Heart right ventricle (tissue), 16 donors: ENCODE data around the gene CLK1. TPM values are rescaled to one million over a fixed set of nuclear protein-coding genes. Genes with fewer than 3 reads are reported as not detected.
A peak's percentile ranks its signal among the peaks of the same experiment; 100 is the strongest.

Experiments used
- ATAC-seq, 8 donors: fragments of 200-7000 bp; cut with Tn5 transposase; one replicate each; pipeline ENCODE4 v1.9.1; 2020; ENCODE audit warnings: mild to moderate bottlenecking in 8 of 8, moderate library complexity in 8 of 8, moderate number of reproducible peaks in 1 of 8
- DNase-seq, 2 donors: peaks; one replicate each; pipeline ENCODE4 v3.0.0-alpha.2; 2020
- H3K27ac ChIP-seq, 10 donors: fragments of 200-600 bp; sonication (generic) in 2 of 10; one replicate each; pipeline versions ENCODE4 v1.5.0 to v1.8.0; 2020 to 2022; ENCODE audit warnings: mild to moderate bottlenecking in 3 of 10
- H3K27me3 ChIP-seq, 7 donors: fragments of 200-600 bp; one replicate each; pipeline ENCODE4 v1.8.0; 2021 to 2022; ENCODE audit warnings: mild to moderate bottlenecking in 2 of 7
- H3K36me3 ChIP-seq, 9 donors: fragments of 200-600 bp; sonication (generic) in 1 of 9; one replicate each; pipeline versions ENCODE4 v1.5.0 to v1.8.0; 2020 to 2022; ENCODE audit warnings: mild to moderate bottlenecking in 2 of 9
- H3K4me1 ChIP-seq, 9 donors: fragments of 200-600 bp; sonication (generic) in 1 of 9; one replicate each; pipeline versions ENCODE4 v1.5.0 to v1.8.0; 2020 to 2022; ENCODE audit warnings: mild to moderate bottlenecking in 4 of 9
- H3K4me3 ChIP-seq, 10 donors: fragments of 200-600 bp; sonication (generic) in 2 of 10; one replicate each; pipeline versions ENCODE4 v1.5.0 to v1.8.0; 2020 to 2022; ENCODE audit warnings: mild to moderate bottlenecking in 7 of 10, moderate library complexity in 2 of 10
- H3K9me3 ChIP-seq, 11 donors: fragments of 200-600 bp in 10 of 11; sonication (generic) in 2 of 11; one replicate each; pipeline versions ENCODE4 v1.5.0 to v1.8.0; 2013 to 2022; ENCODE audit warnings: mild to moderate bottlenecking in 2 of 11, control low read depth in 1 of 11, moderate library complexity in 1 of 11
- CTCF ChIP-seq, 9 donors: fragments of 200-600 bp; sonication (generic) in 2 of 9; IDR thresholded peaks; one replicate each; pipeline versions ENCODE4 v1.5.0 to v1.8.0; 2021 to 2022; ENCODE audit warnings: antibody characterized with exemption in 9 of 9, mild to moderate bottlenecking in 5 of 9, moderate library complexity in 1 of 9
- WGBS, 2 donors: extraction: QIAGEN DNeasy Blood & Tissue Kit; methylation state at CpG; one replicate each; pipeline ENCODE4 v1.1.7; 2013; ENCODE audit warnings: inconsistent platforms in 1 of 2; 5-methylcytosine and 5-hydroxymethylcytosine counted together
- intact Hi-C, 10 donors: fragments of 100-400 bp; cut with DNase I; formaldehyde crosslinking; loops; one replicate each; pipeline versions ENCODE4 v1.11.1 to v1.14.2; 2022
- polyA plus RNA-seq, 2 donors: library from polyadenylated mRNA; stranded (reverse); fragments of 200-250 nt; gene quantifications; one replicate each; pipeline ENCODE4 v1.2.3, GENCODE V29; 2013
- total RNA-seq, 10 donors: library from RNA; stranded (reverse); fragmentation: NEBNext Ultra II Directional in 3 of 10; extraction: Animal tissue kit (Norgen Biotek cat#: 25700) in 3 of 10; gene quantifications; one replicate each; pipeline versions ENCODE4 v1.2.1 to v1.2.4, GENCODE V29; 2021 to 2023
- donor health status: Arrhythmogenic right ventricular cardiomyopathy.
- donor health status: ischemic (EF 13 %, LVEDD 7.1; RV severe dilation, severe dysfunction).
- donor health status: healthy with polysubstance abuse.
- donor health status: DM: no; HTN: yes; CAD: no.
- donor health status: DM: no; HTN: no; CAD: no.
- donor health status: ischemic (EF 25% LVEDD 6.9; RV normal size, moderate dysfunction).
- donor health status: ischemic (EF 25% LVEDD 5.7; RV mildly dilated, moderate dysfunction).
- donor health status: healthy.
- donor health status: DM: yes; HTN: yes; CAD: no.
- donor health status: Ischemic cardiomyopathy.
- donor health status: ischemic (EF 35%, LVEDD 5.7; RV mildly dilated, moderate dysfunction).
- donor health status: nonischemic (EF 11% LVEDD 7.7; RV severe dilation, severe dysfunction).
- donor health status: DM: yes; HTN: yes; CAD: no.
- donor health status: PGD.
- donor health status: ischemic (EF 29% LVEDD 5.4; RV normal size, mild dysfunction).
- donor health status: nonischemic (EF 23%, LVEDD 6.1; RV moderate dilation, normal function).

CLK1 gene
- total and polyA plus RNA-seq, 12 donors: 30.8 to 1,166 (median 45.3) TPM

- Histone ChIP-seq H3K9me3 (no peaks in the 10 kb centered on the region), H3K27me3 (no peaks in the 10 kb centered on the region), H3K4me1 (peaks cover 3 to 47% (median 41%) of the 10 kb centered on the region in 9 donors), H3K27ac (peak overlapping the region; percentile 89 to 99 (median 98)), H3K36me3 (peaks cover 0 to 30% (median 24%) of the 10 kb centered on the region in 9 donors), H3K4me3 (peak overlapping the region; percentile 76 to 96 (median 92))
- no peak for TF ChIP-seq CTCF (IDR thresholded peaks at IDR 0.05)
- ATAC-seq (no peak), DNase-seq (no peak)
- intact Hi-C loops: loop anchor here in 9 of 10 donors (1.0 to 5.0 kb wide), 7 partner anchors 46 to 489 kb away; partner anchors contain the start of gene CLK1 (in 6 of the 9)
- 7 to 8% methylated on average over 11 of the region's 11 CpGs for WGBS, 2 donors
Observed at GRCh38 chr2:200810998-200811332, 53.5 kb downstream of the CLK1 start.

- intact Hi-C loops: loop anchor here in 9 of 10 donors (2.0 to 5.0 kb wide), 6 partner anchors 47 to 488 kb away; partner anchors contain the start of gene CLK1 (in 6 of the 9)
- Histone ChIP-seq H3K9me3 (no peaks in the 10 kb centered on the region), H3K27ac (peak overlapping the region; percentile 89 to 99 (median 98)), H3K4me3 (peak overlapping the region; percentile 76 to 96 (median 92)), H3K36me3 (peaks cover 0 to 24% (median 19%) of the 10 kb centered on the region in 9 donors), H3K27me3 (no peaks in the 10 kb centered on the region), H3K4me1 (peaks cover 3 to 45% (median 41%) of the 10 kb centered on the region in 9 donors)
- ATAC-seq (no peak), DNase-seq (peak in 1 of 2 donors; percentile 23)
- WGBS, 2 donors: 38 to 40% methylated on average over 6 of the region's 6 CpGs
- TF ChIP-seq CTCF (IDR thresholded peaks at IDR 0.05): no peak
Observed at GRCh38 chr2:200810252-200810997, 54.0 kb downstream of the CLK1 start.

- ATAC-seq (no peak), DNase-seq (no peak)
- H3K36me3 ChIP-seq: peaks cover 0 to 17% (median 12%) of the 10 kb centered on the region in 9 donors
- H3K9me3 ChIP-seq: no peaks in the 10 kb centered on the region
- 85 to 86% methylated on average over 7 of the region's 7 CpGs for WGBS, 2 donors
- peak overlapping the region in 9 of 10 donors; percentile 94 to 99 (median 98) for H3K27ac ChIP-seq
- H3K4me1 ChIP-seq: peaks cover 3 to 37% (median 33%) of the 10 kb centered on the region in 9 donors
- no peaks in the 10 kb centered on the region for H3K27me3 ChIP-seq
- no peak overlapping the region for H3K4me3 ChIP-seq
- intact Hi-C loops: loop anchor here (2.0 to 5.0 kb wide), 6 partner anchors 48 to 487 kb away; partner anchors contain the start of gene CLK1 (in 6 of the 10)
- no peak for TF ChIP-seq CTCF (IDR thresholded peaks at IDR 0.05)
Observed at GRCh38 chr2:200809506-200810251, 54.8 kb downstream of the CLK1 start.

Other genes with a start within 250 kb of the CLK1 start
- gene BZW1, start 52.7 kb downstream of the CLK1 start, total RNA-seq: 100 to 1,000 TPM in 2 of 10 donors, 10 to 100 TPM in 8; 62.5 to 133 (median 77.2) TPM
- 10 to 100 TPM; 15.4 to 53.2 TPM for gene BZW1, start 52.7 kb downstream of the CLK1 start, polyA plus RNA-seq
- 10 to 100 TPM; 14.2 to 33.1 (median 24.1) TPM for gene PPIL3, start 24.4 kb upstream of the CLK1 start, total RNA-seq
- 10 to 100 TPM in 1 of 2 donors, 1 to 10 TPM in 1; 9.9 to 36.4 TPM for gene PPIL3, start 24.4 kb upstream of the CLK1 start, polyA plus RNA-seq
- 10 to 100 TPM; 14.2 to 24.5 (median 20.7) TPM for gene NIF3L1, start 24.7 kb upstream of the CLK1 start, total RNA-seq
- gene NIF3L1, start 24.7 kb upstream of the CLK1 start, polyA plus RNA-seq: 10 to 100 TPM; 10.5 to 31.7 TPM
- 10 to 100 TPM; 18.6 to 38.8 (median 27.5) TPM for gene ORC2, start 99.0 kb upstream of the CLK1 start, total RNA-seq
- gene ORC2, start 99.0 kb upstream of the CLK1 start, polyA plus RNA-seq: 10 to 100 TPM in 1 of 2 donors, 1 to 10 TPM in 1; 5.5 to 10.9 TPM
- 10 to 100 TPM in 9 of 10 donors, 1 to 10 TPM in 1; 9.4 to 15.3 (median 12.9) TPM for gene HYCC2, start 207.0 kb upstream of the CLK1 start, total RNA-seq
- gene HYCC2, start 207.0 kb upstream of the CLK1 start, polyA plus RNA-seq: 1 to 10 TPM; 1.4 to 8.3 TPM
- 100 to 1,000 TPM; 313 to 513 (median 457) TPM for gene NDUFB3, start 207.3 kb upstream of the CLK1 start, total RNA-seq
- gene NDUFB3, start 207.3 kb upstream of the CLK1 start, polyA plus RNA-seq: 100 to 1,000 TPM; 200 to 216 TPM